ENCODE measurements around the gene KRT20.
"Not testable (repeated sequence)": the region's sequence is repeated elsewhere in the genome, so short reads cannot be mapped to it uniquely, and the experiment has no call there.

KRT20 gene, protein sequence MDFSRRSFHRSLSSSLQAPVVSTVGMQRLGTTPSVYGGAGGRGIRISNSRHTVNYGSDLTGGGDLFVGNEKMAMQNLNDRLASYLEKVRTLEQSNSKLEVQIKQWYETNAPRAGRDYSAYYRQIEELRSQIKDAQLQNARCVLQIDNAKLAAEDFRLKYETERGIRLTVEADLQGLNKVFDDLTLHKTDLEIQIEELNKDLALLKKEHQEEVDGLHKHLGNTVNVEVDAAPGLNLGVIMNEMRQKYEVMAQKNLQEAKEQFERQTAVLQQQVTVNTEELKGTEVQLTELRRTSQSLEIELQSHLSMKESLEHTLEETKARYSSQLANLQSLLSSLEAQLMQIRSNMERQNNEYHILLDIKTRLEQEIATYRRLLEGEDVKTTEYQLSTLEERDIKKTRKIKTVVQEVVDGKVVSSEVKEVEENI

DNA sequence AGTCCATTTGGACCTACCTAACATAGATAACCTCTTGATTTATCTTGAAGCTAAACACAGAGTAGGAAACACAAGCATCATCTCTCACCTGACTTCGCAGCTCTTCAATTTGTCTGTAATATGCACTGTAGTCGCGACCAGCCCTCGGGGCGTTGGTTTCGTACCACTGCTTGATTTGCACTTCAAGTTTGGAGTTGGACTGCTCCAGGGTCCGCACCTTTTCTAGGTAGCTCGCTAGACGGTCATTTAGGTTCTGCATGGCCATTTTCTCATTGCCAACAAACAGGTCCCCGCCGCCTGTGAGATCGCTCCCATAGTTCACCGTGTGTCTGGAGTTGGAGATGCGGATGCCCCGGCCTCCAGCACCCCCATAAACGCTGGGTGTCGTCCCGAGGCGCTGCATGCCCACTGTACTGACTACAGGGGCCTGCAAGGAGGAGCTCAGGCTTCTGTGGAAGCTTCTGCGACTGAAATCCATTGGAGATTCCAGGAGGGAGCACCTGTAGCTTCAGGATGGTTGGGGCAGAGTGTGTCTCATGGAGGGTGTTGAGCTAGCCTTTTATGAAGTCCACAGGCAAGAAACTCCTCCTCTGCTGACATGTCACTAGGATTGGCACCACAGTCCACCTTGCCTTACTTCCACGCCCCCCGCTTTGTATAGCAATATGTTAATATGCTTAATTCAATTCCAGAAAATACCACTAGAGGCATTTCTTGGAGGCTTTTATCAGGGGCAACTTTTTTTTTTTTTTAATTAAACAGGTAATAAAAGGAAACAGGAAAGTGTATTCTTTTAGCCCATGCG is at the start of gene KRT20:
TSS of gene KRT20 (minus strand) at position 535 of the 805 bp plus-strand sequence. CDS start at position 478, 57 bp downstream.
- no peak for DNase-seq (ENCODE audit: low read depth, low spot score)

DNA sequence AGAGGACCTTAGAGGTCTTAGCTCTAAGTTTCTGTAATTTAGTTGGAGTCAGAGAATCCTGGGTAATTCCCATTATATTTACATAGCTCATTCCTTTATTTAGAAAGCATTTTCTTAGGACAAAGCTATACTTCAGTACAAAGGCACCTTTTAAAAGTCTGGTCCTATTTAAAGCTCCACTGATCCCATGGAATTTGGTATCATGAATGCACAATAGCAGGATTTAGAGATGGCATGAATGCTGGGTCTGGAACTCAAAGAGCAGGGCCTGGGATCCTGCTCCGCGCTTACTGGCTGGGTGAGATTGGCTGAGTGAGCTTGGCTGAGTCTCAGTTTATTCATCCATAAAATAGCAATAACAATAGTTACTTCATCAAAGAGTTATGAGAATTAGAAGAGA is 47.6 kb upstream of the KRT20 start:
- DNase-seq (ENCODE audit: low read depth, low spot score), result peak; percentile 87

DNA sequence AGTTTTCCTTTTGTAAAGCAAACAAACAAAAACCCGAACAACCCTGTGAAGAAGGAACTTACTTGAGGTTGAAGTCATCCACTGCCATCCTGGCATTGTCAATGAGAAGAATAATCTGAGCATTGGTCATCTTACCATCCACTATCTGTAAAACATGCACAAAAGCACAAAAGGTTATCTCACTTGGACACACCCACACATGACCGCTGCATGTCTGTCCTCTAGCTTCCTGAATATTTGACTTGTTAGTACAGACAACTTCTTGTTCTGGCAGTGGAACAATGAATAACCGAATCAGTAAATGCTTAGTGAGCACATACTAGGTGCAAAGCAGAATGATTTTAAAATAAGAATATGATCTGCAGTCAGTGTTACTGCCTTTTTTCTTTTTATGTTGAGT is 46.3 kb upstream of the KRT20 start:
- no peak for DNase-seq (ENCODE audit: low read depth, low spot score)

DNA sequence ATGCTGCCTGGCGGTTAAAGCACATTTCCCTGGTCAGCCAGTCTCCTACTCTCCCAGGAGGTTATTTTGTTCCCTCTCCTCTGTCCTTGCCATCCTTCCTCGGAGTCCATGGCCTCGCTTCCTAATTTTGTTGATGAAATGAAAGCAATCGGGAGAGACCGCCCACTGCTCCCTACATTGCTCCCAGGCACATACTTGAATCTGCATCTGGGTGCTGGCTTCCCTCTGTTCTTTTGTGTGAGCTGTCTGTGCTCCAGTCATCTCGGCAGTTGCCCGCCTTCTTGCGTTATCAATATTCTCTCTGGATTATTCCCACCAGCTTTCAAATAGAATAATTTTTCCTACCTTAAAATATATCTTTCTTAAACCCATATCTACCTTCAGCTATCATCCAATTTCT is 41.3 kb upstream of the KRT20 start:
- DNase-seq (ENCODE audit: low read depth, low spot score), result no peak

DNA sequence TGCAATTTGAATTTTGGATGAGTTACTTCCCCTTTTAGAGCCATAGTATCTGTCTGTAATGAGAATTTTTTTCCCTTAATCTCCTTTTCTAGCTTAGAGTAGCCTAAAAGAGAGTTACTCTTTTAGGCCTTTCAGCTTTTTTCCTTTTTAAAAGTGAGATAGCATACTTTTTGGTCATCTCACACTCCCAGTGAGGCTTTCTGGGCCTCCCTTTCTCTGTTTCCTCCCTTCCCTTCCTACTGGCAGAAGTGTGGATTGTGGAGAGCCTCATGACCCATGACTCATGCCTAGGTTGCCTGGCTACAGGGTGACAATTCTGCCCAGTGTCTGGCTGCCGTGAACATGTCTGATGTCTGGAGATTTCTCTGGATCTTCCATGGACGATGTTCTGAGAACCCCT is 37.2 kb upstream of the KRT20 start:
- DNase-seq (ENCODE audit: low read depth, low spot score), result peak; percentile 83

DNA sequence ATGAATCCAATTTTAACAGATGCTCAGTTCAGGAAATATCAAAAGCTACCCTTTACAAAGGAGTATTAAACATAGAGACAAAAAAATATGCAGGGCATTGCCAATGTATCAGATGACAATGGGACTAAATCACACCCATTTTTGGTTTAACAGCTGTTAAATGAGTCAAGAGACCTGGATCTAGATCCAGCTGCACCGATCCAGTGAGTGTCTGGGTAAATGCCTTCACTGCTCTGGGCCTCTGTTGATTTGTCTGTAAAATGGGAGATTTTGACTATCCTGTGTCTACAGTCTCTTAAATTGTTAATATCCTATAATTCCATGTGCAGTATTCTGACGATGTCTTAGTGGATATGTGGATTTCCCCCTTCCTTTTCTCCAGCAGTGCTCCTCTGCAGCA is 36.0 kb upstream of the KRT20 start:
- DNase-seq (ENCODE audit: low read depth, low spot score), result no peak

DNA sequence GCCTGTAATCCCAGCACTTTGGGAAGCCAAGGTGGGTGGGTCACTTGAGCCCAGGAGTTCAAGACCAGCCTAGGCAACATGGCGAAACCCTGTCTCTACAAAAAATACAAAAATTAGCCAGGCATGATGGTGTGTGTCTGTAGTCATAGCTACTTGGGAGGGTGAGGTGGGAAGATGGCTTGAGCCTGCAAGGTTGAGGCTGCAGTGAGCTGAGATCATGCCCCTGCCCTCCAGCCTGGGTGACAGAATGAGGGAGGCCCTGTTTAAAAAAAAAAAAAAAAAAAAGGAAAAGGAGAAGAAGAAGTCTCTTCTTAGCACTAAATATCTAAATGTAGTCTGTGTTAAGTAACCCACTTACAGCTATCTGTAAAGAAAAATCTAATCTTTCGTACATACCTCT is 32.1 kb upstream of the KRT20 start:
- not testable (repeated sequence) for DNase-seq (ENCODE audit: low read depth, low spot score)

DNA sequence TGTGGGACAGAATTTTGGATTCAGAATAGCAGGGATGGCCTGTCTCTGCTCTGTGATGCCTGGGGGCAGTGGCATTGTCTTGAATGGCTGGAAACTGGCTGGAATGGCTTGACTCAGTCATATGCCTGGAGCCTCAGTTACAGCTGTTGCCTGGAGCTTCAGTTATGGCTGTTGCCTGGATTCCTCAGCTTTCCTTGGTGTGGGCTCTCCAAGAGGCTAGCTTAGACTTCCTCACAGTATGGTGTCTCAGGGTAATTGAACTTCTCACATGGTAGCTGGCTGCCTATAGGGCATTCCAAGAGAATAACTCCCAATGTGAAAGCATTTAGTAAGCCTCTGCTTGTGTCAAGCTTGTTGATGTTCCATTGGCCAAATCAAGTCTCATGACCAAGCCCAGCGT is 31.3 kb upstream of the KRT20 start:
- DNase-seq (ENCODE audit: low read depth, low spot score), result no peak

DNA sequence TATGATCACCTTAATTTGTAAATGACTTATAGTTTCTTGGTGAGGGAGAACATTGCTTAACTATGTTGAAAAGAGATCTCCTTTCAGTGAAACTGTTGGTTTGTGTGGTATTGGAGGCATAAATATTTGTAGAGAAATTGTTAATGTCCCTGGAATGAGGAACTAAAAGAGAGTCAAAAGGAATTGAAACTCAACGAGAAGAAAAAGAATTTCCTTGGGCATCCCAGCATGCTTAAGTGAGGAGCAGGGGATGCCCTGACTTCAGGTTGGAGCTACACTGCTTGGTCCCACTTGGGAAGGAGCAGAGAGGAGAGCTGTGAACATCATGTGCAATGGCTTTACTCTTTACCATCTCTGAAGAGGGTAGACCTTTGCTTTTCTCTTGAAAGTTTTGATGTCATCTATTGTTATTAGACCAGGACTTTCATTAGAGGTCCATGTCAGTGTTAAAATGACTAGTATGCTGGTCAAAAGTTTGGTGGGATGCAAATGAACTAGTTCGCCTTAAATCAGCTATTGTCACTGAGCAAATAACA is 30.7 kb upstream of the KRT20 start:
- peak; percentile 68 for DNase-seq (ENCODE audit: low read depth, low spot score)

DNA sequence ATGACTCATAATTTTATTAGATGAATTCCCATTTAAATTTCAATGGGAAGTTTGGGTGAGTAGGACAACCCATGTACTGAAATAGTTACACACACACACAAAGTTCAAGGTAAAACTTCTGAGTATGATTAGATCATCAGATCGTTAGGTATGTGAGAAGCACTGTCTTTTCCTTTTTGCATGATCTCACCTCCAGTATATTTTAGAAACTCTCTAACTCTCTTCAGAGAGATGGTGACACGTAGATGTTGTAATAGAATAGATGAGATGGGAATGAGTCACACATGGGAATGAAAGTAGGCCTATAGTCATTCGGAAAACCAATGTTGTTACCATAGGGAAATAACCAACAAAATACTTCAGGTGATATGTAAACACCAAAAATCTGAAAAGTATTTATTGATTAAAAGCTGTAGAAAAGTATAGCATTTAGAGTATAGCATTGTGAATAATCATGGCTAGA is 30.2 kb upstream of the KRT20 start:
- peak; percentile 86 for DNase-seq (ENCODE audit: low read depth, low spot score)

DNA sequence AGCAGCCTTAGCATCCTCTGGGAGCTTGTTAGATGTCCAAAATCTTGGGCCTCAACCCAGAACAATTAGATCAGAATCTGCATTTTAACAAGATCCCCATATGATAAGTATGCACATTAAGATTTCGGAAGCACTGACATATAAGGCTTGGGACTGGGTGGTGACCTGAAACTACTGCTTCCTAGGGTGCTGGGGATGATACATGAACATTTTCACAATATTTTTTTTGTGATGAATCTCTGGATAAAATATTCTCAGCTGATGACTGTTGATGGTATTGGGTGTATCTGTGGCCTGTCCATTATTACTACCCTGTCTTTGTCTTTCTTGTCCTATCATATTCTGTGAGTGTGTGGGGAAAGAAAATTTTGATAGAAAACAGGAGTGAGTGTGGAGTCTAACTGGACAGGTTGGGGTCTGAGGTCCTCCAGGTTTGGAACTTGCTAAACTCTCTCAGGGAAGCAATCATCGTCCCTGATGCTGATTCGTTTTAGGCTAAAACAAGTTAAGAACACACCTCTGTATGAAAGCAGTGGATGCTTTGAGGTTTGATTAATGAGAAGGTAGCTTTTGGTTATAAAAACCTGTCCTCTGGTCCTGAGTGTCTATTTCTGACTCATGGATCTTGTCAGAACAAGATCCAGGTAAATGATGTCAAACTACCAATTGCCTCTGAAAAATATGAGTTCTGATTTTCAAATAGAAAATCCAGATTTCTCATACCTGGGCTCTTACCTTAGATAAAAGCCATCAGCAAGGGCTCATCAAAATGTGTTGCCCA is 29.2 kb upstream of the KRT20 start:
- no peak for DNase-seq (ENCODE audit: low read depth, low spot score)

DNA sequence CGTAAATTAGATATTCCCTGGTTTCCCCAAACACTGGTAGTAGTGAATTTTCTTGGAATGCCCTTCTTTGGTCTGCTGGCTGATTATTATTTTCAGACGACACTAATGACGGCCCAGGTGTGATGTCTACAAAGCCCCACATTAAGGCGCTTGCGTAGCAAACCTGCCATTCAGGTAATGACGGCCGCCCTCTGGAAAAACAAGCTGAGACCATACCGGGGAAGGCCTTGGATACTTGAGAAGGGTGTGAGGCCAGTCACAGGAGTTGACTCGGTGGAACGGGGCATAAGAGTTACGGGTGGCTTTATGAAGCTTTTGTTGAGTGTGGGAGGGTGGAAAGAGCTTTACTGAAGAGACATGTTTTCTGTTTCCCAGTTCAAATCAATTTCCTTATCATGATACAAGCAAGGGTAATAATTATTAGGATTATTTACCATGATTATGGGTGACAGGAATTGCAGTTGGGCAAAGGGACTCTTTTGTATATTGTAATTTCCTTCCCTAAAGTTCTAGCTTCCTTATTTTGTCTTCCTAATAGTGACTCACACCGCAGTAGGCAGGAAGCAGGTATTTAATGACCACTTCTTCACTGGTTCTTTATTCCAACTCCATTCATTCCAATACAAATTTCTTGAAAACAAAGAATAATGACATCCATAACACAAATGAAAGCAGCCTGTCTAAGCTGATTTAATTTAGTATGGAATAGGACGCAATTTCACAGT is 27.6 kb upstream of the KRT20 start:
- DNase-seq (ENCODE audit: low read depth, low spot score), result no peak

DNA sequence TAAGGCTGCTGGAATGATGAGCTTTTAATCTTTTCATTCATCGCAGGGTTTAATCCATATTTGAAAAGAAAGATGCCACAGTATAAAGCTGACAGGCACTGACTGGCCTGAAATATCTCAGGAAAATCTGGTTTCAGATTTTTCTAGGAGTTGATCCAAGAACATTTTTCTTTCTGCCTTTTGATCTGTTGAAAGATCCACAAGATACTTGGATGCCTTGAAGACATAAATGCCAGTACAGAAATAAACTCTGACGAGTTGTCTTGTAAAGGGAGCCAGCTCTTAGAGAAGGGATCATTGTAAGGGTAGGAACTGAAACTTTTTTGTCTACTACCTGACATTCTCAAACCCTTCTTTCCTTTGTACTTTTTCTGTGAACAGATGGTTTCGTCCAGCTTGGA is 25.4 kb upstream of the KRT20 start:
- DNase-seq (ENCODE audit: low read depth, low spot score), result peak; percentile 55

DNA sequence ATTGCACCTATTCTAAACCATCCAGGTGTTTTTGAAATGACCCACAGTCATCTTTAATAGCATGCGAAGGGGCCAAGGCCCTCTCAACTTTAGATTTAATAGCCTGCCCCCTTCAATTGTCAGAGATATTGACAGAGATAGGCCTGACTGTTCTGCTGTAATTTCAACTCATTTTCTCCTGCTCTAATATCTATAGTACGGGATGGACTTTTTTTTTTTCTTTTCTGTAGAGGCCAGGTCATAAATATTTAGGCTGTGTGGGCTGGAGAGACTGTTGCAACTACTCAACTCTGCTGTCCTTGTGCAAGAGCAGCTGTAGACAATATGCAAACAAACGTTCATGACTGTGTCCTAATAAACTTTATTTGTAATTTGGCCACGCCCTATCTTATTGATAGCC is 24.7 kb upstream of the KRT20 start:
- DNase-seq (ENCODE audit: low read depth, low spot score), result peak; percentile 32

DNA sequence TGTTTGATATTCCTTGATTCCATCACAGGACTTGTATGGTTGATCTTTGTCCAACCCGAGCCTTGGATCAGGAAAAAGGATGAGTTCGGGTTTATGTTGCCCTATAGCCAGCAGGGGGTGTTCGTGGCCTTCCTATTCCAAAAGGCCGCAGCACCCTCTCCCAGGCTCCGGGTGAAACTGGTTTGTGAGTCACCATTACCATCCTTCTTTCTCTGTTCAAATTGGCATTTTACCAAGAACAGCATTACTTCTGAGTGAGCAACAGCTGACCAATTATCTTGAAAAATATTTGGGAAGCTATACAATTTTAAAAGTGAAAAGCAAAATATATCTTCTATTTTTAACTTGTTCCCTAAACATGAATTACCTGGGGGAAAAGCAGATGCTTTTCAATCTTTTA is 24.3 kb upstream of the KRT20 start:
- peak; percentile 94 for DNase-seq (ENCODE audit: low read depth, low spot score)

DNA sequence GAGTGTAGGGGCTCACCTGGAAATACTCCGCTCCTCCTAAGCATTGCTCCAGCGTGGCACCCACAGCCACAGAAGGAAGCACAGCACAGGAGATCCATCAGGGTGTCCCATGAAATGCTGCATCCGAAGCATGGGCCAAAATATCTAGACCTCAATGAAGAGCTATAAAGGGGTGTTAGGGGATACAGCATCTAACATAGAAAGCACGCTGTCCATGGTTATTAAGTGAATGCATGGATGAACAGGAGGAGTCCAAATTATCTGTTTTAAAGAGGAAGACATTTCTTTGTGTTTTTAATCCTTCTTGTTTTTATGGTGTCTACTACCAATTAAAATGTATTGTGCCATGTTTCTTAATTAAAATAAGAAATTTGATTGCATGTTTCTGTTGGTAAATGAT is 21.6 kb upstream of the KRT20 start:
- DNase-seq (ENCODE audit: low read depth, low spot score), result no peak

DNA sequence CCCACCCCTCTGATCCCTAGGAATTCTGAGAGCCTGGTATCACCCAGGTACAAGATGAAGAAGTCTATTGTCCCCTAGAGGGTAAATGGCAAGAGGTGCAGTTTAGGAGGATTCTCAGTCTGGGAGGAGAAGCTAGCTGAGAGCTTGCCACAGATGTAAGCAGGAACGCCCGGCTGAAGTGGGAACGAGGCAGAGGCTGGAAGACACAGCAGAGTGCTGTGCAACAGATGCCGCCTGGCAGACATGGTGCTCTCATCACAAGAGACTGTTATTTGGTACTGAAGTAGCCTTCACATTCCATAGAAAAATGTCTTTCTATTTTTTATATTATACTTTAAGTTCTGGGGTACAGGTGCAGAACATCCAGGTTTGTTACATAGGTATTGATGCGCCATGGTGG is 20.3 kb upstream of the KRT20 start:
- no peak for DNase-seq (ENCODE audit: low read depth, low spot score)

DNA sequence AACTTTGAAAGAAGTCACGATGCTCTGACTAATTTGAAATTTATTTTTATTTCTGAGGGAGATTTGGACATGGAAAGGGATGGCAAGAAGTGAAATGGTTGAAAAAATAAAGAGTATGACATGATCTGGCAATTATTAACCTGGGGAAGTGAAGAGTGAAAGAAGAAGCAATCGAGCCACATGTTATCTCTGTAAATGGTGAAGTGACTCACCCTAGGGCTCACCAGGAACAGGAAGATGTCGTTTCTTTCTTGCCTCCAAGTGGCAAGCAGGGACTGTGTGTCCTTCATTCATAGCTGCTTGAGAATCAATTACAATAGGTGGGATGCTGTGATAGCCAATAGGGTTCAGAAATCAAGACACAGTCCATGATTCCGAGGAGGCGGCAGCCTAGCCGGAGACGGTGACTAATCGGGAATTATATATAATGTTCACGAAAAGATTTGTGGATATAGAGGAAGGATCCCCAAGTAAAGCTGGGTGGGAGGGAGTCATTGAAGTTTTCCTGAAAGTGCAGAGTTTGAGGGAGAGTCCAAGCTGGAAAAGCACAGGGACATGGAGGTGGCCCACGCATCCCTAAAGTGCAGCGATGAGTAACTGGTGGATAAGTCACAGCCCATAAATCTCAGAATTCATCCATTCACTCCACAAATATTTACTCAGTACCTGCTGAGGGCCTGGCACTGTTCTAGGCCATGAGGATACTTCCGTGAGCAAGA is 18.2 kb upstream of the KRT20 start:
- DNase-seq (ENCODE audit: low read depth, low spot score), result no peak

DNA sequence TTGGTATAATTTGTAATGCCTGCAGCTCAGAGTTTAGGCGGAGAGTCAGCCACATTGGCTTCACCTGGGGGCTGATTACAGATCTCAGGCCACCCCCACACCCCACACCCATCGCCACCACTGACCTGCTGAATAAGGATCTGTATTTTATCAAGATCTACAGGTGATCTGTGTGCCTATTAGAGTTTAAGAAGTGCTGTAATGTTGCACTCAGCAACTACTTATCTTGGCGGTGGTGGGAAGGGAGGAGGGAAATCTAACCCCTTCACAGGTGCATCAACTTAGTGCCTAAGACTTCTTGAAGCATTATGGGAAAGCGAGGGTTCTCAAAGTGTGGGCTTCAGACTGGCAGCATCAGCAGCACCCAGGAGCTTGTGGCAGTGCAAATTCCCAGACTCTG is 17.5 kb upstream of the KRT20 start:
- no peak for DNase-seq (ENCODE audit: low read depth, low spot score)

DNA sequence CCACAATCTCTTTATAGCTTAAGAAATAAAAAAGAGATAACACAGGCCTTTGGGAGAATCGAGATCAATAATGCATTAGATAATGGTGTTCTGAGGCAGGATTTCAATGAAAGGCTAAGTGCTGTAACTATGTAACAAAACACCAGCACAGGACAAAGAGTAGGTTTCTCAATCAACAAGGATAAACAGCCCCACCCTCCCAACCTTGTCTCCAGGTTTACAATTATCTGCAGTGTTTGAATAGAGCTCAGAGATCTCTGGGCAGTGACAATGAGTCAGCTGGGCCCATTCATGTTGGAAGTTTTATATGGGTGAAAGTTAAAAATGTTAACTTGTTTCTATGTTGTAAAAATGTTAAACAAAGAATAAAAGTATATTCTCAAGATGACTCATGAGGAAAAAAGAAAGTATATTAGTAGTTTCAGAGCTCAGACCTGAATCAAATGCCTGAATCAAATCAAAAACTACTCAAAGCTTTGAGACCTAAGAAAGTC is 17.0 kb upstream of the KRT20 start:
- DNase-seq (ENCODE audit: low read depth, low spot score), result no peak

Data from astrocyte of the hippocampus (primary cell).